Neuronal stem cell (in vitro differentiated cells): ENCODE measurements around the gene COL5A2.

Experiments
- DNase-seq: peaks from one replicate; pipeline ENCODE4 v3.0.0-alpha.2; 2013; ENCODE audit warnings: low spot score
- H2AFZ ChIP-seq: one replicate; pipeline ENCODE4 v1.6.1; 2013; ENCODE audit warnings: mild to moderate bottlenecking, low read length, inconsistent platforms
- H2AK5ac ChIP-seq: 2 replicates; pipeline ENCODE4 v1.6.1; 2013; ENCODE audit warnings: low read depth, mild to moderate bottlenecking, inconsistent platforms, low read length, moderate library complexity, mixed read lengths
- H2BK120ac ChIP-seq: 2 replicates; pipeline ENCODE4 v1.6.1; 2013; ENCODE audit warnings: low read depth, mild to moderate bottlenecking, inconsistent platforms, low read length, moderate library complexity, mixed read lengths
- H2BK12ac ChIP-seq: one replicate; pipeline ENCODE4 v1.6.1; 2013; ENCODE audit warnings: low read length, inconsistent platforms
- H2BK15ac ChIP-seq: 2 replicates; pipeline ENCODE4 v1.6.1; 2013; ENCODE audit warnings: mild to moderate bottlenecking, low read length, inconsistent platforms, mixed read lengths
- H2BK5ac ChIP-seq: one replicate; pipeline ENCODE4 v1.6.1; 2013; ENCODE audit warnings: inconsistent platforms, mild to moderate bottlenecking, low read length, moderate library complexity
- H3K14ac ChIP-seq: one replicate; pipeline ENCODE4 v1.6.1; 2013; ENCODE audit warnings: low read length, inconsistent platforms
- H3K18ac ChIP-seq: 2 replicates; pipeline ENCODE4 v1.6.1; 2013; ENCODE audit warnings: low read length, inconsistent platforms
- H3K23ac ChIP-seq: 2 replicates; pipeline ENCODE4 v1.6.1; 2013; ENCODE audit warnings: low read depth, mild to moderate bottlenecking, mixed read lengths, low read length, inconsistent platforms; ENCODE audit not compliant: poor library complexity
- H3K27ac ChIP-seq: replicated peaks from 3 replicates; pipeline ENCODE4 v1.5.1; 2013; ENCODE audit warnings: low read length, inconsistent platforms
- H3K27me3 ChIP-seq, 3 experiments: 2 replicates each; pipeline ENCODE4 v1.6.1; 2013; ENCODE audit warnings: low read length in 3 of 3, mild to moderate bottlenecking in 2 of 3, inconsistent platforms in 1 of 3, low read depth in 1 of 3, mixed read lengths in 1 of 3, moderate library complexity in 1 of 3; ENCODE audit not compliant: control insufficient read depth in 3 of 3, insufficient read depth in 3 of 3
- H3K36me3 ChIP-seq, 2 donors: replicated peaks in 1 of 2; 2 replicates each; pipeline ENCODE4 v1.6.1; 2013; ENCODE audit warnings: low read length in 2 of 2; ENCODE audit not compliant: control insufficient read depth in 2 of 2, insufficient read depth in 2 of 2
- H3K4ac ChIP-seq: 2 replicates; pipeline ENCODE4 v1.6.1; 2013; ENCODE audit warnings: inconsistent platforms, mild to moderate bottlenecking, low read length, moderate library complexity
- H3K4me1 ChIP-seq, 2 donors: 1 replicate in 1 of 2; 2 replicates in 1 of 2; pipeline ENCODE4 v1.6.1; 2013; ENCODE audit warnings: low read length in 2 of 2, low read depth in 1 of 2; ENCODE audit not compliant: control insufficient read depth in 2 of 2, insufficient read depth in 1 of 2
- H3K4me2 ChIP-seq: one replicate; pipeline ENCODE4 v1.6.1; 2013; ENCODE audit warnings: mild to moderate bottlenecking, low read length, inconsistent platforms; ENCODE audit not compliant: insufficient read depth, poor library complexity, severe bottlenecking
- H3K4me3 ChIP-seq, 2 donors: 2 replicates each; pipeline ENCODE4 v1.5.1; 2013; ENCODE audit warnings: low read length in 2 of 2, mild to moderate bottlenecking in 2 of 2, inconsistent platforms in 1 of 2, moderate library complexity in 1 of 2
- H3K79me1 ChIP-seq: one replicate; pipeline ENCODE4 v1.6.1; 2013; ENCODE audit warnings: low read depth, mild to moderate bottlenecking, inconsistent platforms, low read length, moderate library complexity
- H3K9ac ChIP-seq: one replicate; pipeline ENCODE4 v1.6.1; 2013; ENCODE audit warnings: mild to moderate bottlenecking, low read depth, low read length, inconsistent platforms; ENCODE audit not compliant: poor library complexity
- H3K9me3 ChIP-seq, 2 donors: replicated peaks in 1 of 2; 2 replicates each; pipeline versions ENCODE3 to v1.6.1; 2013; ENCODE audit warnings: low read length in 2 of 2, mild to moderate bottlenecking in 2 of 2, inconsistent platforms in 1 of 2, low read depth in 1 of 2, mixed read lengths in 1 of 2, moderate library complexity in 1 of 2; ENCODE audit not compliant: control insufficient read depth in 2 of 2, insufficient read depth in 1 of 2
- H4K8ac ChIP-seq: one replicate; pipeline ENCODE4 v1.6.1; 2013; ENCODE audit warnings: low read depth, mild to moderate bottlenecking, inconsistent platforms, low read length, moderate library complexity
- H4K91ac ChIP-seq: one replicate; pipeline ENCODE4 v1.6.1; 2013; ENCODE audit warnings: low read length, low read depth, mild to moderate bottlenecking, inconsistent platforms; ENCODE audit not compliant: poor library complexity
- WGBS, 2 donors: extraction: QIAGEN DNeasy Blood & Tissue Kit; methylation state at CpG; one replicate each; pipeline ENCODE4 v1.1.7; 2013; ENCODE audit warnings: missing lambda C conversion rate in 2 of 2, mixed read lengths in 1 of 2; ENCODE audit not compliant: insufficient read length in 2 of 2, insufficient replicate concordance in 1 of 2; ENCODE audit errors: extremely low coverage in 2 of 2; 5-methylcytosine and 5-hydroxymethylcytosine counted together

COL5A2 gene

GRCh38 chr2:189165656-189166380, 13.7 kb downstream of the COL5A2 start:
- H4K91ac ChIP-seq = no peak overlapping the region
- no peak overlapping the region for H3K14ac ChIP-seq
- no peak overlapping the region for H3K23ac ChIP-seq
- no peak overlapping the region for H2BK120ac ChIP-seq
- no peak overlapping the region for H3K4me3 ChIP-seq
- H2BK12ac ChIP-seq = no peak overlapping the region
- H2AFZ ChIP-seq = no peak overlapping the region
- no CpG with 5 or more reads among the region's 3 CpGs for WGBS, 2 donors
- no peak overlapping the region for H2AK5ac ChIP-seq
- no peak overlapping the region for H3K4me2 ChIP-seq
- H3K4me1 ChIP-seq = peaks cover 5 to 6% of the 10 kb centered on the region in 2 donors
- no peaks in the 10 kb centered on the region for H3K79me1 ChIP-seq
- H3K27me3 ChIP-seq = no peaks in the 10 kb centered on the region
- no peak overlapping the region for H3K27ac ChIP-seq
- no peak overlapping the region for H3K18ac ChIP-seq
- H4K8ac ChIP-seq = no peak overlapping the region
- H3K4ac ChIP-seq = no peak overlapping the region
- no peak overlapping the region for H3K9ac ChIP-seq
- H2BK5ac ChIP-seq = no peak overlapping the region
- H3K36me3 ChIP-seq = no peaks in the 10 kb centered on the region
- H3K9me3 ChIP-seq = no peaks in the 10 kb centered on the region
- H2BK15ac ChIP-seq = no peak overlapping the region
- DNase-seq = no peak

GRCh38 chr2:189164746-189165145, 14.8 kb downstream of the COL5A2 start:
- H3K4me1 ChIP-seq = peaks cover 4 to 6% of the 10 kb centered on the region in 2 donors
- no peak overlapping the region for H2BK15ac ChIP-seq
- no peak overlapping the region for H3K4me3 ChIP-seq
- H3K9me3 ChIP-seq = no peaks in the 10 kb centered on the region
- no CpG with 5 or more reads among the region's 1 CpG for WGBS, 2 donors
- no peak overlapping the region for H2BK12ac ChIP-seq
- H3K4ac ChIP-seq = no peak overlapping the region
- no peak overlapping the region for H2BK120ac ChIP-seq
- no peak overlapping the region for H3K18ac ChIP-seq
- no peaks in the 10 kb centered on the region for H3K79me1 ChIP-seq
- no peak overlapping the region for H2BK5ac ChIP-seq
- H2AFZ ChIP-seq = no peak overlapping the region
- H3K9ac ChIP-seq = no peak overlapping the region
- H3K27me3 ChIP-seq = no peaks in the 10 kb centered on the region
- no peak overlapping the region for H3K23ac ChIP-seq
- no peak overlapping the region for H2AK5ac ChIP-seq
- no peak overlapping the region for H4K8ac ChIP-seq
- no peak for DNase-seq
- H3K14ac ChIP-seq = no peak overlapping the region
- H3K27ac ChIP-seq = no peak overlapping the region
- no peak overlapping the region for H3K4me2 ChIP-seq
- H3K36me3 ChIP-seq = no peaks in the 10 kb centered on the region
- no peak overlapping the region for H4K91ac ChIP-seq

GRCh38 chr2:189163889-189164288, 15.7 kb downstream of the COL5A2 start:
- H3K4me2 ChIP-seq = no peak overlapping the region
- no peak overlapping the region for H2BK5ac ChIP-seq
- no peak overlapping the region for H2AK5ac ChIP-seq
- no peak overlapping the region for H2BK15ac ChIP-seq
- no peak overlapping the region for H4K8ac ChIP-seq
- no peak overlapping the region for H2BK120ac ChIP-seq
- WGBS, 2 donors = no CpG with 5 or more reads among the region's 3 CpGs
- H3K4ac ChIP-seq = no peak overlapping the region
- H3K4me1 ChIP-seq = peaks cover 2 to 6% of the 10 kb centered on the region in 2 donors
- peak overlapping the region; percentile 73 for H2AFZ ChIP-seq
- H3K27ac ChIP-seq = no peak overlapping the region
- H3K9ac ChIP-seq = no peak overlapping the region
- H3K14ac ChIP-seq = no peak overlapping the region
- no peaks in the 10 kb centered on the region for H3K9me3 ChIP-seq
- no peaks in the 10 kb centered on the region for H3K27me3 ChIP-seq
- no peak overlapping the region for H2BK12ac ChIP-seq
- no peaks in the 10 kb centered on the region for H3K79me1 ChIP-seq
- H4K91ac ChIP-seq = no peak overlapping the region
- no peak for DNase-seq
- no peak overlapping the region for H3K23ac ChIP-seq
- no peak overlapping the region for H3K18ac ChIP-seq
- no peak overlapping the region for H3K4me3 ChIP-seq
- H3K36me3 ChIP-seq = no peaks in the 10 kb centered on the region

- Histone ChIP-seq H3K79me1 (no peaks in the 10 kb centered on the region), H3K9me3 (no peaks in the 10 kb centered on the region), H3K18ac (no peak overlapping the region), H3K4me1 (peaks cover 2 to 6% of the 10 kb centered on the region in 2 donors), H3K4me3 (no peak overlapping the region), H2AFZ (no peak overlapping the region), H4K8ac (no peak overlapping the region), H3K9ac (no peak overlapping the region), H3K23ac (no peak overlapping the region), H3K4me2 (no peak overlapping the region), H3K27ac (no peak overlapping the region), H2BK12ac (no peak overlapping the region), H4K91ac (no peak overlapping the region), H3K27me3 (no peaks in the 10 kb centered on the region), H3K14ac (no peak overlapping the region), H2BK15ac (no peak overlapping the region), H3K4ac (no peak overlapping the region), H3K36me3 (no peaks in the 10 kb centered on the region), H2BK5ac (no peak overlapping the region), H2AK5ac (no peak overlapping the region), H2BK120ac (no peak overlapping the region)
- DNase-seq = no peak
Observed at GRCh38 chr2:189162566-189162965, 17.0 kb downstream of the COL5A2 start.
